HEK293 (cell line): ENCODE data around the gene UBALD2.

Experiments used
- GLI2 ChIP-seq: fragments of 450-650 bp; formaldehyde crosslinking; IDR thresholded peaks from 2 replicates; pipeline ENCODE4; 2017; ENCODE audit warnings: missing biosample characterization, missing genetic modification characterization, low read depth, borderline replicate concordance
- HOXA7 ChIP-seq: sonication (generic); formaldehyde crosslinking; IDR thresholded peaks from 2 replicates; pipeline ENCODE4 v1.8.1; 2022; ENCODE audit warnings: missing genetic modification reagents, borderline replicate concordance
- HOXC10 ChIP-seq: sonication (generic); formaldehyde crosslinking; IDR thresholded peaks from 2 replicates; pipeline ENCODE4 v1.8.1; 2023; ENCODE audit warnings: mild to moderate bottlenecking, missing genetic modification reagents
- HOXD13 ChIP-seq: sonication (generic); formaldehyde crosslinking; IDR thresholded peaks from 2 replicates; pipeline ENCODE4 v1.8.0; 2022; ENCODE audit warnings: missing genetic modification reagents, borderline replicate concordance
- RBAK ChIP-seq: fragments of 450-650 bp; formaldehyde crosslinking; IDR thresholded peaks from 2 replicates; pipeline ENCODE4 v1.5.1; 2016; ENCODE audit warnings: missing biosample characterization, missing genetic modification characterization
- ZBTB21 ChIP-seq: fragments of 450-650 bp; formaldehyde crosslinking; IDR thresholded peaks from 2 replicates; pipeline ENCODE4 v1.5.1; 2017; ENCODE audit warnings: missing biosample characterization, missing genetic modification characterization
- ZBTB8A ChIP-seq: fragments of 450-650 bp; formaldehyde crosslinking; IDR thresholded peaks from 2 replicates; pipeline ENCODE4 v1.5.1; 2016; ENCODE audit warnings: missing biosample characterization, missing genetic modification characterization
- ZEB2 ChIP-seq: fragments of 450-650 bp; formaldehyde crosslinking; IDR thresholded peaks from 2 replicates; pipeline ENCODE4 v1.5.1; 2016; ENCODE audit warnings: missing biosample characterization, missing genetic modification characterization
- ZNF174 ChIP-seq: fragments of 450-650 bp; formaldehyde crosslinking; IDR thresholded peaks from 2 replicates; pipeline ENCODE4 v1.5.0; 2017; ENCODE audit warnings: missing biosample characterization, mild to moderate bottlenecking, missing genetic modification characterization
- ZNF175 ChIP-seq: fragments of 450-650 bp; formaldehyde crosslinking; IDR thresholded peaks from 2 replicates; pipeline ENCODE4 v1.5.1; 2016; ENCODE audit warnings: missing biosample characterization, missing genetic modification characterization
- ZNF23 ChIP-seq: fragments of 450-650 bp; formaldehyde crosslinking; IDR thresholded peaks from 2 replicates; pipeline ENCODE4 v1.5.1; 2016; ENCODE audit warnings: missing biosample characterization, missing genetic modification characterization, borderline replicate concordance
- ZNF24 ChIP-seq: fragments of 450-650 bp; formaldehyde crosslinking; IDR thresholded peaks from 2 replicates; pipeline ENCODE4 v1.5.1; 2016; ENCODE audit warnings: missing biosample characterization, missing genetic modification characterization
- ZNF292 ChIP-seq: fragments of 450-650 bp; formaldehyde crosslinking; IDR thresholded peaks from 2 replicates; pipeline ENCODE4 v1.5.1; 2016; ENCODE audit warnings: low read depth, missing biosample characterization, missing genetic modification characterization, borderline replicate concordance
- ZNF311 ChIP-seq: fragments of 450-650 bp; formaldehyde crosslinking; IDR thresholded peaks from 2 replicates; pipeline ENCODE4 v1.5.1; 2017; ENCODE audit warnings: missing biosample characterization, missing genetic modification characterization, borderline replicate concordance
- ZNF366 ChIP-seq: fragments of 450-650 bp; formaldehyde crosslinking; conservative IDR thresholded peaks from 2 replicates; pipeline ENCODE4 v1.5.1; 2016; ENCODE audit warnings: missing biosample characterization, missing genetic modification characterization
- ZNF426 ChIP-seq: fragments of 450-650 bp; formaldehyde crosslinking; IDR thresholded peaks from 2 replicates; pipeline ENCODE4 v1.5.1; 2017; ENCODE audit warnings: missing biosample characterization, missing genetic modification characterization, mild to moderate bottlenecking, inconsistent platforms, moderate library complexity
- ZNF521 ChIP-seq: fragments of 450-650 bp; formaldehyde crosslinking; IDR thresholded peaks from 2 replicates; pipeline ENCODE4 v1.5.1; 2017; ENCODE audit warnings: missing biosample characterization, mild to moderate bottlenecking, missing genetic modification characterization
- ZNF558 ChIP-seq: fragments of 450-650 bp; formaldehyde crosslinking; IDR thresholded peaks from 2 replicates; pipeline ENCODE4 v1.5.1; 2016; ENCODE audit warnings: missing biosample characterization, missing genetic modification characterization
- ZNF624 ChIP-seq: fragments of 450-650 bp; formaldehyde crosslinking; IDR thresholded peaks from 2 replicates; pipeline ENCODE4 v1.5.1; 2017; ENCODE audit warnings: missing biosample characterization, missing genetic modification characterization
- ZNF658 ChIP-seq: fragments of 450-650 bp; formaldehyde crosslinking; IDR thresholded peaks from 2 replicates; pipeline ENCODE4; 2016; ENCODE audit warnings: missing biosample characterization, missing genetic modification characterization
- ZNF707 ChIP-seq: fragments of 450-650 bp; formaldehyde crosslinking; IDR thresholded peaks from 2 replicates; pipeline ENCODE4 v1.5.1; 2016; ENCODE audit warnings: missing biosample characterization, missing genetic modification characterization
- ZNF76 ChIP-seq: fragments of 450-650 bp; formaldehyde crosslinking; IDR thresholded peaks from 2 replicates; pipeline ENCODE4; 2016; ENCODE audit warnings: low read depth, missing biosample characterization, missing genetic modification characterization, borderline replicate concordance
- ZNF785 ChIP-seq: fragments of 450-650 bp; formaldehyde crosslinking; IDR thresholded peaks from 2 replicates; pipeline ENCODE4 v1.5.1; 2016; ENCODE audit warnings: missing biosample characterization, missing genetic modification characterization
- ZXDB ChIP-seq: fragments of 450-650 bp; formaldehyde crosslinking; IDR thresholded peaks from 2 replicates; pipeline ENCODE4 v1.5.1; 2016; ENCODE audit warnings: missing biosample characterization, missing genetic modification characterization
- TF ChIP-seq, protein P1 (sequence below): fragments of 450-650 bp; formaldehyde crosslinking; IDR thresholded peaks from 2 replicates; pipeline ENCODE4 v1.5.1; 2017; ENCODE audit warnings: missing biosample characterization, missing genetic modification characterization
- TF ChIP-seq, protein P2 (sequence below): fragments of 450-650 bp; formaldehyde crosslinking; IDR thresholded peaks from 2 replicates; pipeline ENCODE4 v1.5.1; 2016; ENCODE audit warnings: missing biosample characterization, missing genetic modification characterization
- TF ChIP-seq, protein P3 (sequence below): fragments of 450-650 bp; formaldehyde crosslinking; IDR thresholded peaks from 2 replicates; pipeline ENCODE4 v1.5.1; 2016; ENCODE audit warnings: missing biosample characterization, missing genetic modification characterization, borderline replicate concordance
- TF ChIP-seq, protein P4 (sequence below): fragments of 450-650 bp; formaldehyde crosslinking; IDR thresholded peaks from 2 replicates; pipeline ENCODE4 v1.5.1; 2016; ENCODE audit warnings: missing biosample characterization, missing genetic modification characterization
- TF ChIP-seq, protein P5 (sequence below): fragments of 450-650 bp; formaldehyde crosslinking; IDR thresholded peaks from 2 replicates; pipeline ENCODE4 v1.5.1; 2016; ENCODE audit warnings: missing biosample characterization, missing genetic modification characterization

UBALD2 gene

DNA sequence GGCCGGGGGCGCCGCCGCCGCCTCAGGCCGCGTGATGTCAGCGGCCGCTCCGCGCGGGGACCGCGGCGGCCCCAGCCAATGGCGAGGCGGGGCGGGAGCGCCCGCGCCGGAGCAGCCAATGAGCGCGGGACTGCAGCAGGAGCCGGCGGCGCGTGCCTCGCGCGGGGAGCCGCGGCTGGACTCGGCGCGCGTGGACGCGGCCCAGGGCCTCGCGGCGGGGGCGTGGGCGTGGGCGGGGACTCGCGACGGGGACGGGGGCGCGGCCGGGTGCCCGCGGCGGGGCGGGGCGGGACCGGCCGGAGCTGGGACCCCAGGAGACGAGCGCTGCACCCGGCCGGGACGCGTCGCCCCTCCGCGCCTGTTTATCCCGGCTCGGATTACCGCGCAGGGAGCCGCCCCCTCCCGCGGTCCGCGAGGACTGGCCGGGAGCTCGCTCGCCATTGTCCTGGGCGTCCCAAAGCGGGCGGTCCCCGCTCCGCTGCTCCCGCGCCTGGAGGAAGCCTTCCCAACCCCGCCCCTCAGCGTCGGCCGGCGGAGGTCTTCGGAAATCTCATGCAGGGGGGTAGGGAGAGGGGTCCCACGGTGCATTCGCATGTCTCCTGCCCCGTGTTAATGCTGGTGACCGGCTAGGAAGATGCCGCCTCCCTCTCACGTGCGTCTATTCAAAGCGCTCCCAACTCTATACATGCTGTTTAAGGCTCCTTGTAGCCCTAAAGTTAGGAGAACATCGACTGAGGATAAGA lies 24.5 kb upstream of the UBALD2 start, which contains the start of gene RNF157 (continued):
- TF ChIP-seq, protein P1, sequence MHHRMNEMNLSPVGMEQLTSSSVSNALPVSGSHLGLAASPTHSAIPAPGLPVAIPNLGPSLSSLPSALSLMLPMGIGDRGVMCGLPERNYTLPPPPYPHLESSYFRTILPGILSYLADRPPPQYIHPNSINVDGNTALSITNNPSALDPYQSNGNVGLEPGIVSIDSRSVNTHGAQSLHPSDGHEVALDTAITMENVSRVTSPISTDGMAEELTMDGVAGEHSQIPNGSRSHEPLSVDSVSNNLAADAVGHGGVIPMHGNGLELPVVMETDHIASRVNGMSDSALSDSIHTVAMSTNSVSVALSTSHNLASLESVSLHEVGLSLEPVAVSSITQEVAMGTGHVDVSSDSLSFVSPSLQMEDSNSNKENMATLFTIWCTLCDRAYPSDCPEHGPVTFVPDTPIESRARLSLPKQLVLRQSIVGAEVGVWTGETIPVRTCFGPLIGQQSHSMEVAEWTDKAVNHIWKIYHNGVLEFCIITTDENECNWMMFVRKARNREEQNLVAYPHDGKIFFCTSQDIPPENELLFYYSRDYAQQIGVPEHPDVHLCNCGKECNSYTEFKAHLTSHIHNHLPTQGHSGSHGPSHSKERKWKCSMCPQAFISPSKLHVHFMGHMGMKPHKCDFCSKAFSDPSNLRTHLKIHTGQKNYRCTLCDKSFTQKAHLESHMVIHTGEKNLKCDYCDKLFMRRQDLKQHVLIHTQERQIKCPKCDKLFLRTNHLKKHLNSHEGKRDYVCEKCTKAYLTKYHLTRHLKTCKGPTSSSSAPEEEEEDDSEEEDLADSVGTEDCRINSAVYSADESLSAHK (tag by site-specific recombination) = no peak
- TF ChIP-seq, protein P2, sequence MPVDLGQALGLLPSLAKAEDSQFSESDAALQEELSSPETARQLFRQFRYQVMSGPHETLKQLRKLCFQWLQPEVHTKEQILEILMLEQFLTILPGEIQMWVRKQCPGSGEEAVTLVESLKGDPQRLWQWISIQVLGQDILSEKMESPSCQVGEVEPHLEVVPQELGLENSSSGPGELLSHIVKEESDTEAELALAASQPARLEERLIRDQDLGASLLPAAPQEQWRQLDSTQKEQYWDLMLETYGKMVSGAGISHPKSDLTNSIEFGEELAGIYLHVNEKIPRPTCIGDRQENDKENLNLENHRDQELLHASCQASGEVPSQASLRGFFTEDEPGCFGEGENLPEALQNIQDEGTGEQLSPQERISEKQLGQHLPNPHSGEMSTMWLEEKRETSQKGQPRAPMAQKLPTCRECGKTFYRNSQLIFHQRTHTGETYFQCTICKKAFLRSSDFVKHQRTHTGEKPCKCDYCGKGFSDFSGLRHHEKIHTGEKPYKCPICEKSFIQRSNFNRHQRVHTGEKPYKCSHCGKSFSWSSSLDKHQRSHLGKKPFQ (tag by site-specific recombination) = no peak
- TF ChIP-seq HOXC10 (CRISPR knock-in tag) (no peak), ZNF23 (tag by site-specific recombination) (no peak), ZNF311 (tag by site-specific recombination) (no peak), ZNF521 (tag by site-specific recombination) (no peak), ZBTB21 (tag by site-specific recombination) (no peak), ZNF174 (no peak), GLI2 (tag by site-specific recombination) (no peak), ZXDB (tag by site-specific recombination) (no peak), ZNF24 (tag by site-specific recombination) (no peak), ZNF292 (no peak), ZNF707 (tag by site-specific recombination) (no peak), ZNF76 (tag by site-specific recombination) (no peak), HOXA7 (CRISPR knock-in tag) (no peak), ZNF175 (no peak), ZNF658 (tag by site-specific recombination) (no peak), ZNF366 (tag by site-specific recombination) (no peak), ZNF624 (no peak), ZBTB8A (peak; percentile 88), ZEB2 (tag by site-specific recombination) (peak; percentile 41; the same call in 1 of the 2 replicates), ZNF558 (tag by site-specific recombination) (no peak), HOXD13 (CRISPR knock-in tag) (no peak), ZNF426 (tag by site-specific recombination) (no peak), ZNF785 (tag by site-specific recombination) (no peak), RBAK (tag by site-specific recombination) (no peak)
- TF ChIP-seq, protein P3, sequence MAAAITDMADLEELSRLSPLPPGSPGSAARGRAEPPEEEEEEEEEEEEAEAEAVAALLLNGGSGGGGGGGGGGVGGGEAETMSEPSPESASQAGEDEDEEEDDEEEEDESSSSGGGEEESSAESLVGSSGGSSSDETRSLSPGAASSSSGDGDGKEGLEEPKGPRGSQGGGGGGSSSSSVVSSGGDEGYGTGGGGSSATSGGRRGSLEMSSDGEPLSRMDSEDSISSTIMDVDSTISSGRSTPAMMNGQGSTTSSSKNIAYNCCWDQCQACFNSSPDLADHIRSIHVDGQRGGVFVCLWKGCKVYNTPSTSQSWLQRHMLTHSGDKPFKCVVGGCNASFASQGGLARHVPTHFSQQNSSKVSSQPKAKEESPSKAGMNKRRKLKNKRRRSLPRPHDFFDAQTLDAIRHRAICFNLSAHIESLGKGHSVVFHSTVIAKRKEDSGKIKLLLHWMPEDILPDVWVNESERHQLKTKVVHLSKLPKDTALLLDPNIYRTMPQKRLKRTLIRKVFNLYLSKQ (tag by site-specific recombination) = no peak
- TF ChIP-seq, protein P4, sequence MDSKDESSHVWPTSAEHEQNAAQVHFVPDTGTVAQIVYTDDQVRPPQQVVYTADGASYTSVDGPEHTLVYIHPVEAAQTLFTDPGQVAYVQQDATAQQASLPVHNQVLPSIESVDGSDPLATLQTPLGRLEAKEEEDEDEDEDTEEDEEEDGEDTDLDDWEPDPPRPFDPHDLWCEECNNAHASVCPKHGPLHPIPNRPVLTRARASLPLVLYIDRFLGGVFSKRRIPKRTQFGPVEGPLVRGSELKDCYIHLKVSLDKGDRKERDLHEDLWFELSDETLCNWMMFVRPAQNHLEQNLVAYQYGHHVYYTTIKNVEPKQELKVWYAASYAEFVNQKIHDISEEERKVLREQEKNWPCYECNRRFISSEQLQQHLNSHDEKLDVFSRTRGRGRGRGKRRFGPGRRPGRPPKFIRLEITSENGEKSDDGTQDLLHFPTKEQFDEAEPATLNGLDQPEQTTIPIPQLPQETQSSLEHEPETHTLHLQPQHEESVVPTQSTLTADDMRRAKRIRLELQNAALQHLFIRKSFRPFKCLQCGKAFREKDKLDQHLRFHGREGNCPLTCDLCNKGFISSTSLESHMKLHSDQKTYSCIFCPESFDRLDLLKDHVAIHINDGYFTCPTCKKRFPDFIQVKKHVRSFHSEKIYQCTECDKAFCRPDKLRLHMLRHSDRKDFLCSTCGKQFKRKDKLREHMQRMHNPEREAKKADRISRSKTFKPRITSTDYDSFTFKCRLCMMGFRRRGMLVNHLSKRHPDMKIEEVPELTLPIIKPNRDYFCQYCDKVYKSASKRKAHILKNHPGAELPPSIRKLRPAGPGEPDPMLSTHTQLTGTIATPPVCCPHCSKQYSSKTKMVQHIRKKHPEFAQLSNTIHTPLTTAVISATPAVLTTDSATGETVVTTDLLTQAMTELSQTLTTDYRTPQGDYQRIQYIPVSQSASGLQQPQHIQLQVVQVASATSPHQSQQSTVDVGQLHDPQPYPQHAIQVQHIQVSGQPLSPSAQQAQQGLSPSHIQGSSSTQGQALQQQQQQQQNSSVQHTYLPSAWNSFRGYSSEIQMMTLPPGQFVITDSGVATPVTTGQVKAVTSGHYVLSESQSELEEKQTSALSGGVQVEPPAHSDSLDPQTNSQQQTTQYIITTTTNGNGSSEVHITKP (tag by site-specific recombination) = peak; percentile 72
- TF ChIP-seq, protein P5, sequence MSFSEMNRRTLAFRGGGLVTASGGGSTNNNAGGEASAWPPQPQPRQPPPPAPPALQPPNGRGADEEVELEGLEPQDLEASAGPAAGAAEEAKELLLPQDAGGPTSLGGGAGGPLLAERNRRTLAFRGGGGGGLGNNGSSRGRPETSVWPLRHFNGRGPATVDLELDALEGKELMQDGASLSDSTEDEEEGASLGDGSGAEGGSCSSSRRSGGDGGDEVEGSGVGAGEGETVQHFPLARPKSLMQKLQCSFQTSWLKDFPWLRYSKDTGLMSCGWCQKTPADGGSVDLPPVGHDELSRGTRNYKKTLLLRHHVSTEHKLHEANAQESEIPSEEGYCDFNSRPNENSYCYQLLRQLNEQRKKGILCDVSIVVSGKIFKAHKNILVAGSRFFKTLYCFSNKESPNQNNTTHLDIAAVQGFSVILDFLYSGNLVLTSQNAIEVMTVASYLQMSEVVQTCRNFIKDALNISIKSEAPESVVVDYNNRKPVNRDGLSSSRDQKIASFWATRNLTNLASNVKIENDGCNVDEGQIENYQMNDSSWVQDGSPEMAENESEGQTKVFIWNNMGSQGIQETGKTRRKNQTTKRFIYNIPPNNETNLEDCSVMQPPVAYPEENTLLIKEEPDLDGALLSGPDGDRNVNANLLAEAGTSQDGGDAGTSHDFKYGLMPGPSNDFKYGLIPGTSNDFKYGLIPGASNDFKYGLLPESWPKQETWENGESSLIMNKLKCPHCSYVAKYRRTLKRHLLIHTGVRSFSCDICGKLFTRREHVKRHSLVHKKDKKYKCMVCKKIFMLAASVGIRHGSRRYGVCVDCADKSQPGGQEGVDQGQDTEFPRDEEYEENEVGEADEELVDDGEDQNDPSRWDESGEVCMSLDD (tag by site-specific recombination) = no peak
